Liver (tissue), 9 donors: Measurements from ENCODE around the gene SIAH2. TPM values are rescaled to one million over a fixed set of nuclear protein-coding genes. Genes with fewer than 3 reads are reported as not detected.

Experiments
- DNase-seq: peaks from one replicate; pipeline ENCODE4 v3.0.0-alpha.2; 2017; ENCODE audit warnings: low spot score
- H3K27ac ChIP-seq, 2 donors: one replicate each; pipeline ENCODE4 v1.7.0; 2013; ENCODE audit warnings: inconsistent platforms in 2 of 2, low read length in 2 of 2, control low read depth in 1 of 2, low read depth in 1 of 2, mild to moderate bottlenecking in 1 of 2
- H3K27me3 ChIP-seq, 4 donors: one replicate each; pipeline versions ENCODE4 v1.6.1 to v1.7.0; 2013; ENCODE audit warnings: low read length in 3 of 4, inconsistent platforms in 1 of 4, mild to moderate bottlenecking in 1 of 4, moderate library complexity in 1 of 4; ENCODE audit not compliant: control insufficient read depth in 4 of 4, insufficient read depth in 4 of 4
- H3K36me3 ChIP-seq, 4 donors: one replicate each; pipeline versions ENCODE4 v1.6.1 to v1.7.0; 2013; ENCODE audit warnings: low read length in 3 of 4, mild to moderate bottlenecking in 3 of 4, low read depth in 1 of 4, moderate library complexity in 1 of 4; ENCODE audit not compliant: control insufficient read depth in 4 of 4, insufficient read depth in 3 of 4
- H3K4me1 ChIP-seq, 4 donors: one replicate each; pipeline versions ENCODE4 v1.6.1 to v1.7.0; 2013; ENCODE audit warnings: low read length in 3 of 4, mild to moderate bottlenecking in 3 of 4, moderate library complexity in 1 of 4; ENCODE audit not compliant: control insufficient read depth in 4 of 4, insufficient read depth in 4 of 4
- H3K4me3 ChIP-seq, 3 donors: one replicate each; pipeline versions ENCODE4 v1.6.1 to v1.7.0; 2013; ENCODE audit warnings: low read length in 3 of 3, control low read depth in 1 of 3, low read depth in 1 of 3, mild to moderate bottlenecking in 1 of 3
- H3K9ac ChIP-seq, 2 donors: one replicate each; pipeline ENCODE4 v1.7.0; 2013; ENCODE audit warnings: low read length in 2 of 2, mild to moderate bottlenecking in 2 of 2, moderate library complexity in 2 of 2, control low read depth in 1 of 2, low read depth in 1 of 2
- H3K9me3 ChIP-seq, 4 donors: one replicate each; pipeline versions ENCODE4 v1.6.1 to v1.7.0; 2013; ENCODE audit warnings: low read length in 3 of 4; ENCODE audit not compliant: control insufficient read depth in 4 of 4
- EGR1 ChIP-seq, 2 donors: IDR thresholded peaks; 2 replicates each; pipeline ENCODE4 v1.6.1; 2016 to 2018; ENCODE audit warnings: antibody characterized with exemption in 2 of 2, low read depth in 2 of 2
- FOXA1 ChIP-seq: IDR thresholded peaks from 2 replicates; pipeline ENCODE4 v1.6.1; 2016; ENCODE audit warnings: antibody characterized with exemption
- FOXA2 ChIP-seq: IDR thresholded peaks from 2 replicates; pipeline ENCODE4 v1.6.1; 2016; ENCODE audit warnings: antibody characterized with exemption
- GABPA ChIP-seq, 2 donors: IDR thresholded peaks in 1 of 2; conservative IDR thresholded peaks in 1 of 2; 2 replicates each; pipeline ENCODE4 v1.6.1; 2016; ENCODE audit warnings: antibody characterized with exemption in 2 of 2, mild to moderate bottlenecking in 1 of 2, moderate library complexity in 1 of 2
- HNF4A ChIP-seq, 2 donors: conservative IDR thresholded peaks; 2 replicates each; pipeline ENCODE4 v1.6.1; 2016; ENCODE audit warnings: antibody characterized with exemption in 2 of 2, mild to moderate bottlenecking in 2 of 2
- HNF4G ChIP-seq: IDR thresholded peaks from 2 replicates; pipeline ENCODE4 v1.6.1; 2016; ENCODE audit warnings: antibody characterized with exemption
- JUND ChIP-seq, 2 donors: IDR thresholded peaks; 2 replicates each; pipeline ENCODE4 v1.6.1; 2016; ENCODE audit warnings: antibody characterized with exemption in 2 of 2
- NR2F2 ChIP-seq: IDR thresholded peaks from 2 replicates; pipeline ENCODE4 v1.6.1; 2016; ENCODE audit warnings: antibody characterized with exemption
- RAD21 ChIP-seq, 2 donors: IDR thresholded peaks; 2 replicates each; pipeline ENCODE4 v1.6.1; 2016; ENCODE audit warnings: antibody characterized with exemption in 2 of 2, mild to moderate bottlenecking in 2 of 2
- RXRA ChIP-seq, 2 donors: IDR thresholded peaks; 2 replicates each; pipeline ENCODE4 v1.6.1; 2017 to 2018; ENCODE audit warnings: antibody characterized with exemption in 2 of 2, mild to moderate bottlenecking in 1 of 2
- SP1 ChIP-seq: IDR thresholded peaks from 2 replicates; pipeline ENCODE4 v1.6.1; 2018; ENCODE audit warnings: antibody characterized with exemption, mild to moderate bottlenecking
- TAF1 ChIP-seq: conservative IDR thresholded peaks from 2 replicates; pipeline ENCODE4 v1.6.1; 2016; ENCODE audit warnings: antibody characterized with exemption, mild to moderate bottlenecking
- YY1 ChIP-seq: IDR thresholded peaks from 2 replicates; pipeline ENCODE4 v1.6.1; 2016; ENCODE audit warnings: antibody characterized with exemption, mild to moderate bottlenecking
- WGBS: extraction: QIAGEN DNeasy Blood & Tissue Kit; methylation state at CpG from one replicate; pipeline ENCODE4 v1.1.7; 2013; 5-methylcytosine and 5-hydroxymethylcytosine counted together
- polyA plus RNA-seq, 2 donors: library from polyadenylated mRNA; stranded (reverse) in 1 of 2; unstranded in 1 of 2; fragments of 200-250 nt in 1 of 2; fragments of >200 nt in 1 of 2; fragmentation: Nextera tagmentation in 1 of 2; extraction: Ambion mirVana in 1 of 2; gene quantifications; one replicate each; pipeline versions ENCODE4 v1.2.1 to v1.2.3, GENCODE V29; 2013 to 2015
- total RNA-seq, 2 donors: library from RNA; depleted of rRNA; stranded (reverse); fragments of >200 nt; gene quantifications; one replicate each; pipeline ENCODE4 v1.2.3, GENCODE V29; 2014
- TF ChIP-seq, protein P1 (sequence below): IDR thresholded peaks from 2 replicates; pipeline ENCODE4 v1.6.1; 2016; ENCODE audit warnings: antibody characterized with exemption, mild to moderate bottlenecking
- TF ChIP-seq, protein P2 (sequence below): fragments of 150-350 bp; IDR thresholded peaks from 2 replicates; pipeline ENCODE4 v1.5.1; 2017; ENCODE audit warnings: improper control_type of control experiment, low read depth, low read length; ENCODE audit not compliant: missing input control
- TF ChIP-seq, protein P3 (sequence below): IDR thresholded peaks from 2 replicates; pipeline ENCODE4 v1.6.1; 2016; ENCODE audit warnings: antibody characterized with exemption
- TF ChIP-seq, protein P4 (sequence below): IDR thresholded peaks from 2 replicates; pipeline ENCODE4 v1.6.1; 2016; ENCODE audit warnings: antibody characterized with exemption
- donor health status: healthy.
- donor health status: healthy.
- donor health status: healthy.
- donor health status: healthy.
- donor health status: healthy.

SIAH2 gene
- total and polyA plus RNA-seq, 4 donors = 12.1 to 104 (median 20.3) TPM

DNA sequence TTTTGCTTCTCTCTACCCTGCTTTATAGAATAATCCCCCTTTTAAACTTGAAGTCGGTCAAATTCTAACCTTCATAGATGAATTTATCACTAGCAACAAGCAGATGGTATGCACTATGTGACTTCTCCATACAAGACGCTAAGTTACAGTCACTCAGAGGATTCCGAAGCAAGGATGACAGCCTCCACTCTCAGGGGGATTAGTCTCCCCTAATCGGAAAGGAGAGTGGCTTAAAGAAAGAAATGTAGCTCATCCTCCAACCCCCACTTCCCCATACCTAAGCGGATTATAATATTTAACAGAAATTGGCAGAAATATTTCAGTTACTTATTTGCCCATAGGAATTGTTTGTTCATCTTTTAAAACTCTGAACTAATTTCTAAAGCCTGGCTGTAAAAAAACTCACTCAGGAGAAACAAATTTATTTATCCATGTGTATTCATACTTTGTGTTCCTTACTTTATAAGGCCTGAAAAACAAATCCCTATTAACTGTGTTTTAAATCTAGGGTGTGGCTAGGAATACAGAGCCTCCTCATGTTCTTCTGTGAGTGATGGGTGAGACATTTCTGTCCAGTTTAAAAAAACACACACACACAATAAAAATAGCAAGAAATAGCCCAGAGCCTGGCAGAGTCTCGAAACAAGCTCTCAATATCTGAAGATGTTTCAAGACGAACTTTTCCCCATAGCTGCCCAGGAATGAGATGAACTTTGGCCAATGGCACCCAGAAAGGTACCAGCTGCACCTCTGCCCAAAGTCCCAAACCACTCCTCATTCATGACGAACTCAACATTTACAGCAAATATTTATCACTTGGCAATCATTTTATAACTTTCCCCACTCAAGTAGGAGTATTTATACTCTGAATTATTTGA lies 18.7 kb downstream of the SIAH2 start (continued):
- TF ChIP-seq, protein P1, sequence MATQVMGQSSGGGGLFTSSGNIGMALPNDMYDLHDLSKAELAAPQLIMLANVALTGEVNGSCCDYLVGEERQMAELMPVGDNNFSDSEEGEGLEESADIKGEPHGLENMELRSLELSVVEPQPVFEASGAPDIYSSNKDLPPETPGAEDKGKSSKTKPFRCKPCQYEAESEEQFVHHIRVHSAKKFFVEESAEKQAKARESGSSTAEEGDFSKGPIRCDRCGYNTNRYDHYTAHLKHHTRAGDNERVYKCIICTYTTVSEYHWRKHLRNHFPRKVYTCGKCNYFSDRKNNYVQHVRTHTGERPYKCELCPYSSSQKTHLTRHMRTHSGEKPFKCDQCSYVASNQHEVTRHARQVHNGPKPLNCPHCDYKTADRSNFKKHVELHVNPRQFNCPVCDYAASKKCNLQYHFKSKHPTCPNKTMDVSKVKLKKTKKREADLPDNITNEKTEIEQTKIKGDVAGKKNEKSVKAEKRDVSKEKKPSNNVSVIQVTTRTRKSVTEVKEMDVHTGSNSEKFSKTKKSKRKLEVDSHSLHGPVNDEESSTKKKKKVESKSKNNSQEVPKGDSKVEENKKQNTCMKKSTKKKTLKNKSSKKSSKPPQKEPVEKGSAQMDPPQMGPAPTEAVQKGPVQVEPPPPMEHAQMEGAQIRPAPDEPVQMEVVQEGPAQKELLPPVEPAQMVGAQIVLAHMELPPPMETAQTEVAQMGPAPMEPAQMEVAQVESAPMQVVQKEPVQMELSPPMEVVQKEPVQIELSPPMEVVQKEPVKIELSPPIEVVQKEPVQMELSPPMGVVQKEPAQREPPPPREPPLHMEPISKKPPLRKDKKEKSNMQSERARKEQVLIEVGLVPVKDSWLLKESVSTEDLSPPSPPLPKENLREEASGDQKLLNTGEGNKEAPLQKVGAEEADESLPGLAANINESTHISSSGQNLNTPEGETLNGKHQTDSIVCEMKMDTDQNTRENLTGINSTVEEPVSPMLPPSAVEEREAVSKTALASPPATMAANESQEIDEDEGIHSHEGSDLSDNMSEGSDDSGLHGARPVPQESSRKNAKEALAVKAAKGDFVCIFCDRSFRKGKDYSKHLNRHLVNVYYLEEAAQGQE = peak; percentile 71

DNA sequence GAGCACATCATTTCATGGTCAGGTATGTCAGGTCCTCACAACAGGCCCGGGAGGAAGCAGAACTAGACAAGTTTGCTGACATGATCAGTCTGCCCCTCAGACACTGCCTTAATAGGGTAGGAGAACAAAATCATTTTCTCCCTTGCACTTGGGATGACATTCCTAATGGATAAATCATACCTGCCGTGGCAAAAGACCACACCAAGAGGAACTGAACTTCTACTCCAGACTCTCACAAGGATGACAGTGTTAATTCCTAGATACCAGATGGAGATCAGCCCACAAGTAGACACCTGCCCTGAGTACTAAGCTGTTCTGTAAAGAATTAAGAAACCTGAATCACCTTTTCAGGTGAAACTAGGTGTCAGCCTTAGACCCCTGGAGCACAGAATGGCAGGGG lies 19.5 kb downstream of the SIAH2 start:
- H3K27ac ChIP-seq = peak overlapping the region; percentile 13 to 33

More for the DNA sequence above, 19.5 kb downstream of the SIAH2 start:
- Histone ChIP-seq H3K4me1 (peaks cover 15 to 95% (median 87%) of the 10 kb centered on the region in 4 donors), H3K9me3 (no peaks in the 10 kb centered on the region), H3K9ac (no peak overlapping the region), H3K4me3 (no peak overlapping the region), H3K27me3 (no peaks in the 10 kb centered on the region), H3K36me3 (peaks cover 0 to 4% (median 2%) of the 10 kb centered on the region in 4 donors)
- 73% methylated on average over 2 of the region's 2 CpGs for WGBS
- TF ChIP-seq FOXA2 (no peak), EGR1 (IDR thresholded peaks at IDR 0.05; ENCODE audit: low read depth in 2 of 2) (no peak), HNF4A (conservative IDR thresholded peaks at IDR 0.05) (no peak), RAD21 (IDR thresholded peaks at IDR 0.05) (no peak), RXRA (IDR thresholded peaks at IDR 0.05) (no peak), SP1 (no peak), YY1 (no peak), NR2F2 (no peak), FOXA1 (no peak), TAF1 (no peak), HNF4G (no peak), GABPA (IDR thresholded peaks at IDR 0.05 in 1 of 2, conservative IDR thresholded peaks at IDR 0.05 in 1 of 2) (no peak), JUND (IDR thresholded peaks at IDR 0.05) (no peak)
- TF ChIP-seq, protein P2, sequence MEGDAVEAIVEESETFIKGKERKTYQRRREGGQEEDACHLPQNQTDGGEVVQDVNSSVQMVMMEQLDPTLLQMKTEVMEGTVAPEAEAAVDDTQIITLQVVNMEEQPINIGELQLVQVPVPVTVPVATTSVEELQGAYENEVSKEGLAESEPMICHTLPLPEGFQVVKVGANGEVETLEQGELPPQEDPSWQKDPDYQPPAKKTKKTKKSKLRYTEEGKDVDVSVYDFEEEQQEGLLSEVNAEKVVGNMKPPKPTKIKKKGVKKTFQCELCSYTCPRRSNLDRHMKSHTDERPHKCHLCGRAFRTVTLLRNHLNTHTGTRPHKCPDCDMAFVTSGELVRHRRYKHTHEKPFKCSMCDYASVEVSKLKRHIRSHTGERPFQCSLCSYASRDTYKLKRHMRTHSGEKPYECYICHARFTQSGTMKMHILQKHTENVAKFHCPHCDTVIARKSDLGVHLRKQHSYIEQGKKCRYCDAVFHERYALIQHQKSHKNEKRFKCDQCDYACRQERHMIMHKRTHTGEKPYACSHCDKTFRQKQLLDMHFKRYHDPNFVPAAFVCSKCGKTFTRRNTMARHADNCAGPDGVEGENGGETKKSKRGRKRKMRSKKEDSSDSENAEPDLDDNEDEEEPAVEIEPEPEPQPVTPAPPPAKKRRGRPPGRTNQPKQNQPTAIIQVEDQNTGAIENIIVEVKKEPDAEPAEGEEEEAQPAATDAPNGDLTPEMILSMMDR = no peak
- TF ChIP-seq, protein P1 = no peak
- TF ChIP-seq, protein P3, sequence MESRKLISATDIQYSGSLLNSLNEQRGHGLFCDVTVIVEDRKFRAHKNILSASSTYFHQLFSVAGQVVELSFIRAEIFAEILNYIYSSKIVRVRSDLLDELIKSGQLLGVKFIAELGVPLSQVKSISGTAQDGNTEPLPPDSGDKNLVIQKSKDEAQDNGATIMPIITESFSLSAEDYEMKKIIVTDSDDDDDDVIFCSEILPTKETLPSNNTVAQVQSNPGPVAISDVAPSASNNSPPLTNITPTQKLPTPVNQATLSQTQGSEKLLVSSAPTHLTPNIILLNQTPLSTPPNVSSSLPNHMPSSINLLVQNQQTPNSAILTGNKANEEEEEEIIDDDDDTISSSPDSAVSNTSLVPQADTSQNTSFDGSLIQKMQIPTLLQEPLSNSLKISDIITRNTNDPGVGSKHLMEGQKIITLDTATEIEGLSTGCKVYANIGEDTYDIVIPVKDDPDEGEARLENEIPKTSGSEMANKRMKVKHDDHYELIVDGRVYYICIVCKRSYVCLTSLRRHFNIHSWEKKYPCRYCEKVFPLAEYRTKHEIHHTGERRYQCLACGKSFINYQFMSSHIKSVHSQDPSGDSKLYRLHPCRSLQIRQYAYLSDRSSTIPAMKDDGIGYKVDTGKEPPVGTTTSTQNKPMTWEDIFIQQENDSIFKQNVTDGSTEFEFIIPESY = no peak
- TF ChIP-seq, protein P4, sequence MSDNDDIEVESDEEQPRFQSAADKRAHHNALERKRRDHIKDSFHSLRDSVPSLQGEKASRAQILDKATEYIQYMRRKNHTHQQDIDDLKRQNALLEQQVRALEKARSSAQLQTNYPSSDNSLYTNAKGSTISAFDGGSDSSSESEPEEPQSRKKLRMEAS = no peak
- no peak for DNase-seq
